Chondrocyte (in vitro differentiated cells): Measurements from ENCODE around the gene ZNF410. TPM values are rescaled to one million over a fixed set of nuclear protein-coding genes. Genes with fewer than 3 reads are reported as not detected.

Experiments used
- DNase-seq: peaks from one replicate; pipeline ENCODE4 v3.0.0; 2021; ENCODE audit warnings: mixed read lengths, low spot score
- H3K27ac Mint-ChIP-seq: one replicate; pipeline ENCODE4 v1.8.0; 2021; ENCODE audit warnings: mild to moderate bottlenecking, moderate library complexity, mixed read lengths; ENCODE audit not compliant: unreplicated experiment
- H3K27me3 Mint-ChIP-seq: 2 replicates; pipeline ENCODE4 v1.8.0; 2021; ENCODE audit warnings: low read depth, mixed read lengths
- H3K36me3 Mint-ChIP-seq: 2 replicates; pipeline ENCODE4 v1.8.0; 2021; ENCODE audit warnings: low read depth, mixed read lengths
- H3K4me1 Mint-ChIP-seq: 2 replicates; pipeline ENCODE4 v1.8.0; 2021; ENCODE audit warnings: low read depth, mild to moderate bottlenecking, mixed read lengths
- H3K4me3 Mint-ChIP-seq: one replicate; pipeline ENCODE4 v1.8.0; 2021; ENCODE audit warnings: mild to moderate bottlenecking, moderate library complexity, mixed read lengths; ENCODE audit not compliant: unreplicated experiment
- H3K9me3 Mint-ChIP-seq: 2 replicates; pipeline ENCODE4 v1.8.0; 2021; ENCODE audit warnings: low read depth, mixed read lengths
- total RNA-seq: library from RNA; stranded (reverse); gene quantifications from 3 replicates; pipeline ENCODE4 v1.2.1, GENCODE V29; 2021
- TF ChIP-seq, protein P1 (sequence below): fragments of 200-600 bp; sonication (generic); IDR thresholded peaks from 2 replicates; pipeline ENCODE4 v1.5.0; 2021; ENCODE audit warnings: antibody characterized with exemption, mild to moderate bottlenecking, moderate library complexity

ZNF410 gene
- total RNA-seq, 1 donor from 2014 or later, result 34.8 TPM

- Mint-ChIP-seq H3K9me3 (no peaks in the 10 kb centered on the region), H3K27ac (peak overlapping the region; percentile 61), H3K27me3 (no peaks in the 10 kb centered on the region), H3K4me3 (no peak overlapping the region), H3K36me3 (peaks cover 44% of the 10 kb centered on the region), H3K4me1 (no peaks in the 10 kb centered on the region)
- TF ChIP-seq, protein P1, sequence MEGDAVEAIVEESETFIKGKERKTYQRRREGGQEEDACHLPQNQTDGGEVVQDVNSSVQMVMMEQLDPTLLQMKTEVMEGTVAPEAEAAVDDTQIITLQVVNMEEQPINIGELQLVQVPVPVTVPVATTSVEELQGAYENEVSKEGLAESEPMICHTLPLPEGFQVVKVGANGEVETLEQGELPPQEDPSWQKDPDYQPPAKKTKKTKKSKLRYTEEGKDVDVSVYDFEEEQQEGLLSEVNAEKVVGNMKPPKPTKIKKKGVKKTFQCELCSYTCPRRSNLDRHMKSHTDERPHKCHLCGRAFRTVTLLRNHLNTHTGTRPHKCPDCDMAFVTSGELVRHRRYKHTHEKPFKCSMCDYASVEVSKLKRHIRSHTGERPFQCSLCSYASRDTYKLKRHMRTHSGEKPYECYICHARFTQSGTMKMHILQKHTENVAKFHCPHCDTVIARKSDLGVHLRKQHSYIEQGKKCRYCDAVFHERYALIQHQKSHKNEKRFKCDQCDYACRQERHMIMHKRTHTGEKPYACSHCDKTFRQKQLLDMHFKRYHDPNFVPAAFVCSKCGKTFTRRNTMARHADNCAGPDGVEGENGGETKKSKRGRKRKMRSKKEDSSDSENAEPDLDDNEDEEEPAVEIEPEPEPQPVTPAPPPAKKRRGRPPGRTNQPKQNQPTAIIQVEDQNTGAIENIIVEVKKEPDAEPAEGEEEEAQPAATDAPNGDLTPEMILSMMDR, result no peak
- no peak for DNase-seq
Observed at GRCh38 chr14:73924337-73924736, 37.7 kb downstream of the ZNF410 start.

DNA sequence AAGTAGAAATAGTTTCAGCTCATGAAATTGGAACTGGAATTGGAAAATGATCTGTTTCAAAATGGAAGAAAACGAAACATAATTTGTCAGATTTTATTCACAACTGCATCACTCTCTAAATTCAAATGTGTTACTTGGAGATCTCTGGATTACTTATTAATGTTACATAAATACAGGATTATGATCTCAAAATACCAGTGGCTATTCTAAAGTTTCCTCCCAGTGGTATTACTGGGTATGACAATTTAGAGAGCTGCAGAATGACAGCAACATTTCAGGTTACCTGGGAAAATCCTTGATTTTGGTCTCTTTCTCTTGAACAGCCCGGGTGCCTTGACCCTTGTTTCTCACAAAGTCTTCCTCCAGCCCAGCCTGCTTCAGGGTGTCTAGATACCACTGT is 49.0 kb downstream of the ZNF410 start:
- H3K27ac Mint-ChIP-seq, result no peak overlapping the region
- no peaks in the 10 kb centered on the region for H3K9me3 Mint-ChIP-seq
- DNase-seq, result no peak
- no peaks in the 10 kb centered on the region for H3K4me1 Mint-ChIP-seq
- H3K36me3 Mint-ChIP-seq, result peaks cover 24% of the 10 kb centered on the region
- no peaks in the 10 kb centered on the region for H3K27me3 Mint-ChIP-seq
- TF ChIP-seq, protein P1, result peak; percentile 73
- H3K4me3 Mint-ChIP-seq, result no peak overlapping the region

DNA sequence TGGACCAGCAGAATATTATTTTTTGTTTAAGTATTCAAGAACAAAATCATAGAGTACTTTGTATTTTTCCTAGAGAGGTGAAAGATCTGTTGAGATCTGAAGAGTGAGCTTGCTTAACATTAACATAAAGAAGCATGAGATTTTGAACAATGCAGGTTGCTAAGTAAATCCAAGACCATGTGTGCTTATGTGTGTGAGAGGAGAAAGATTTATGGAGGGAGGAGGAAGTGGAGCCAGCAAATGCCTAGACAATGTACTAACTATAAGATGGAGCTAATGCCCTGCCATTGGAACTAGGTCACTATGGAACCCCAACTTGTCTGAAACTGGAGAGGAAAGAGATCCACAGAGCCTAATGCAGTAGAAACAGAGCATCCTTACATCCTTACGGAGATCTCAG is 49.9 kb downstream of the ZNF410 start:
- TF ChIP-seq, protein P1, result no peak
- Mint-ChIP-seq H3K9me3 (no peaks in the 10 kb centered on the region), H3K36me3 (peaks cover 17% of the 10 kb centered on the region), H3K27me3 (no peaks in the 10 kb centered on the region), H3K4me1 (no peaks in the 10 kb centered on the region), H3K4me3 (no peak overlapping the region), H3K27ac (no peak overlapping the region)
- DNase-seq, result no peak

- Mint-ChIP-seq H3K4me1 (no peaks in the 10 kb centered on the region), H3K9me3 (no peaks in the 10 kb centered on the region), H3K4me3 (no peak overlapping the region), H3K27ac (no peak overlapping the region), H3K36me3 (peaks cover 15% of the 10 kb centered on the region), H3K27me3 (no peaks in the 10 kb centered on the region)
- DNase-seq, result no peak
- TF ChIP-seq, protein P1, result no peak
Observed at GRCh38 chr14:73937012-73937411, 50.4 kb downstream of the ZNF410 start.

DNA sequence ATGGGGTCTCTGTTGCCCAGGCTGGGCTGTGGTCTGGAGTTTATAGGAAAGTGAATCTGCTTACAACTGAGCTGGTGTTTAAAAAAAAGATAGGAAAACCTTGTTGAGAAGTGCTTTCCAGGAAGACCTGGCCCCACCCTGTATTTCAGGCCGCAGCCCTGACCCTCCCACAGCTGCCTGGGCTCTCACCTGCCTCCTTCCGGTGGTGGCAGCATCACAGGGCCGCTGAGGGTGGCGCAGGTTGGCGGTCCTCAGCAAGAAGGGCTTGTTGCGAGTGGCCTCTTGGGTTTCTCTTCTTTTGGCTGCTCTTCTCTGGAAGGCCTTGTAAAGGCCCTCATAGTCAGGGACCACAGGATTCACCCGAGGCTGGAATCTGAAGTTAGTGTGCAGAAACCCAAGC is 55.5 kb downstream of the ZNF410 start:
- Mint-ChIP-seq H3K4me1 (no peaks in the 10 kb centered on the region), H3K9me3 (no peaks in the 10 kb centered on the region), H3K4me3 (no peak overlapping the region), H3K36me3 (peaks cover 16% of the 10 kb centered on the region), H3K27ac (no peak overlapping the region), H3K27me3 (no peaks in the 10 kb centered on the region)
- no peak for DNase-seq
- TF ChIP-seq, protein P1, result no peak
